Medulla oblongata (tissue), 1 donor: ENCODE data around the gene CSTF3.
"Not testable (repeated sequence)": the region's sequence is repeated elsewhere in the genome, so short reads cannot be mapped to it uniquely, and the experiment has no call there.

ENCODE experiments used
- DNase-seq: peaks from one replicate; pipeline ENCODE4 v3.0.0-alpha.2; 2015; ENCODE audit errors: extremely low spot score

The CSTF3 gene

DNA sequence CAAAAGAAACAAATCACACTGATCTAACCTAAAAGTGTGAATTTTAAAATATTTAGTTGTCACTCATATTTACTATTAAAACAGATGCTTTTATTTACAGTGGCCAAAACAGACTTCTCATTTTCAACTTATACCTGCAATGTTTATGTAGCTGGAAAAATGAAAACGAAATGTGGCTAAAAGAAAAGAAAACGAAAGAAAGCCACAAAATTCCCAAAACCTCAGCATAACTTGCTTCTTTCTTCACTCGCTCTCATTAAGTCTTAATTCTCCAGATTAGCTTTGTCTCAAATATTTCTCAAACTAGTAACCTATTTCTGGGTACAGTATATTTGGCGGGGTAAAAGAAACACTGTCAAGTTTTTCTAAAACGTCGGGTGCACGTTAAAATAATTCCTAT lies 693 bp downstream of the CSTF3 start:
- DNase-seq, result no peak

DNA sequence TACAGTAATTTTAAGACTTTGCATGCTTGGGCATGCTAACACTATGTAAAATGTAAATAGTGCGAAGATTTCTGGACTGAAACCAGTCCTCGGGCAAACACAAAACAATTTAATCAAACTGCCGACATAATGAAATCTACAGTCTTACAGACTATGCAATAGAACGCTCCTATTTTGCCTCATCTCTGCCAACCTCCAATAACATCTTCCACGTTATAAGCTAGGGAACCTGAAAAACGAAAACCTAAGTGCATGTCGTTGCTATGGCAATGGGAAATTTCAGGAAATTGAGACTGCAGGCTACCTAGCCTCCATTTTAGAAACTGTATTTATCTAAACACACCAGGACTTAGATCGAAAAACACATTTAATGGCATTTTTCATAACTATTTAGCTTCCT lies 1.1 kb downstream of the CSTF3 start:
- DNase-seq, result no peak

DNA sequence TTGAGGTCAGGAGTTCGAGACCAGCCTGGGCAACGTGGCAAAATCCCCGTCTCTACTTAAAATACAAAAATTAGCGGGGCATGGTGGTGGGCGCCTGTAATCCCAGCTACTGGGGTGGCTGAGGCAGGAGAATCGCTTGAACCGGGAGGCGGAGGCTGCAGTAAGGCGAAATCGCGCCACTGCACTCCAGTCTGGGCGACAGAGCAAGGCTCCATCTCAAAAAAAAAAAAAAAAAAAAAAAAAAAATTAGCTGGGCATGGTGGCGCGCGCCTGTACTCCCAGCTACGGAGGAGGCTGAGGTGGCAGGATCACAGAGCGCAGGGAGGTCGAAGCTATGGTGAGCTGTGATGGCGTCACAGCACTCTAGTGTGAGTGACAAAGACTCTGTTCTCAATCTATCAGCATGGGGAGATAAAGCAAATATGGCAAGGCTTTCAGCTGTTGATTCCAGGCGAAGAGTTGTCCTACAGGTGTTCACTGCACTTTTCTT lies 1.9 kb downstream of the CSTF3 start:
- DNase-seq, result not testable (repeated sequence)

DNA sequence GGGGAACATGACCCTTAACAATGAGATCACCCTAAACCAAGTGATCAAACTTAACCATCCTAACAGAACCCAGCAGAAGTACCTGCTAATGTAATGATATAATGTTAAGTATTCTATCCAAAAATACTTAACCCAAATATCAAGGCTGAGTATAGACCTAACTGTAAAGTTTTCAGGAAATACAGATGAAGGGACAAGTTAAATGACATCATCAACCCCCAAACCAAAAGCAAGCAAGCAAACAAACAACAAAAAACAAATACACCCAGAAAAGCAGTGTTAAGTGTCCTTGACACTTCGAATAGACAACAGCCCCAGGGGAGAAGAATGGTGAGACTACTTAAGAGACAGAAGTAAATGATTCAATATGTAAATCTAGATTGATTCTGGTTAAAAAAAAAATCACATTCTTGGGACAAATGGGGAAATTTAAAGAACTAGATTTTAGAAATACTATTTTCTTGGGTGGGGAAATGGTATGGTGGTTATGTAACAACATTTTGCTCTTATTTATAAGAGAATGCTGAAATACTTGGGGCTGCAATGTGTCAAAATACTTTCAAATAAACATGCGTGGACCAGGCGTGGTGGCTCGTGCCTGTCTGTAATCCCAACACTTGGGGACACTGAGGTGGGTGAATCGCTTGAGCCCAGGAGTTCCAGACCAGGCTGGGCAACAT lies 2.5 kb downstream of the CSTF3 start:
- DNase-seq, result no peak

DNA sequence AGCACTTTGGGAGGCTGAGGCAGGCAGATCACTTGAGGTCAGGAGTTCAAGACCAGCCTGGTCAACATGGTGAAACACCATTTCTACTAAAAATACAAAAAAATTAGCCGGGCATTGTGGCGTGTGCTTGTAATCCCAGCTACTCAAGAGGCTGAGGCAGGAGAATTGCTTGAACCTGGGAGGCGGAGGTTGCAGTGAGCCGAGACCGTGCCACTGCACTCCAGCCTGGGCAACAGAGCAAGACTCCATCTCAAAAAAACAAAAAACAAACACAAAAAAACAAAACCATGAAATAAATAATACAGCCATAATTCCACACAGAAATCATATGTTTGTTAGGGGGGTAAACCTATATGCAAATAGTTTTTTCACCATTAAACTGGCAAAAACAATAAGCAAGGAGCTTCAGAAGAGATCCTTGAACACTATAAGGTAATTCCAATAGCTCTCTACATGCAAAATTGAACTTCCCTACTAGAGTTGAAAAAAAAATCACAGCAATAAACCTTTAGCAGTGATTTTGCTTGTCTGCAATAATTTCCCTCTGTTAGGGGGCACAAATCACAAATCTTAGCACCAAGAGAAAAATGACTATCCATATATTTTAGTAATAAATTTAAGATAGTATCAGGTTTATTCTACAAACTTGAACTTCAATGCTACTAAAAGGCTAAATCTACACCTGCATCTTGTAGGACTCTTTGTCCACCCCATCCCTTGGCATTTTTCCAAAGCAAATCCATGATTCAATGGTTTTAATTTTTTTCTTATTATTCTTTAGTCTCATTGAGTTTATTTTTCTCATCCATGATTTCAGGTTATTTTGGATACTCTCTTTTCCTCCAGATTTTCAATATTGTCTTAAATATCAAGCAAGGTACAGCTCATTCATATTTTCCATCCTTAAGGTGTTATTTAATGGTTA lies 3.9 kb downstream of the CSTF3 start:
- no peak for DNase-seq

DNA sequence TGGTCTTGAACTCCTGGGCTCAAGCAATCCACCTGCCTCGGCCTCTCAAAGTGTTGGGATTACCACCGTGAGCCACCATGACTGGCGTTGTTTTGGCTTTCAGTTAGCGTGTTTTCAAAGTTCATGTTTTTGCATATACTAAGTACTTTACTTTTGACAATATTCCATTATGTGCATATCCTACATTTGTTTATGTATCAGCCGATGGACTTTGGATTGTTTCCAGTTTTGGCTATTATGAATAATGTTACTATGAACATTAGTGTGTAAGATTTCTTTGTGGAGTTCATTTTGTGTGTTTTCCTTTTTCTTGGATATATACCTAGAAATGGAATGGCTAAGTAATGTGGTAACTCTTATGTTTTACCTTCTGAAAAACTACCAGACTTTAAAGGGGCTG lies 9.9 kb downstream of the CSTF3 start:
- no peak for DNase-seq

DNA sequence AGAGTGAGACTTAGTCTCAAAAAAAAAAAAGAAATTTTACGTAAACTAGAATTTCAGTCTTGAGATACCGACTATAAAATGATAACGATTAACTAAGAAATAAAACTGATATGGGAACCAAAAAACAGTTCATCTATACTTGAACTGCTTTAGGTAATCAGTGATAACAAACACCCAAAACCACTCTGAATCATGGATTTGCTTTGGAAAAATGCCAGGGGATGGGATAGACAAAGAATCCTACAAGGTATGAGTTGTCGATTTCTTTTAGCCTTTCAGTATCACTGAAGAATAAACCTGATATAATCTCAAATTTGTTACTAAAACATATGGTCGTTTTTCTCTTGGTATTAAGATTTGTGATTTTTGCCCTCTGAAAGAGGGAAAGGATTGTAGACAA lies 13.7 kb downstream of the CSTF3 start:
- no peak for DNase-seq

DNA sequence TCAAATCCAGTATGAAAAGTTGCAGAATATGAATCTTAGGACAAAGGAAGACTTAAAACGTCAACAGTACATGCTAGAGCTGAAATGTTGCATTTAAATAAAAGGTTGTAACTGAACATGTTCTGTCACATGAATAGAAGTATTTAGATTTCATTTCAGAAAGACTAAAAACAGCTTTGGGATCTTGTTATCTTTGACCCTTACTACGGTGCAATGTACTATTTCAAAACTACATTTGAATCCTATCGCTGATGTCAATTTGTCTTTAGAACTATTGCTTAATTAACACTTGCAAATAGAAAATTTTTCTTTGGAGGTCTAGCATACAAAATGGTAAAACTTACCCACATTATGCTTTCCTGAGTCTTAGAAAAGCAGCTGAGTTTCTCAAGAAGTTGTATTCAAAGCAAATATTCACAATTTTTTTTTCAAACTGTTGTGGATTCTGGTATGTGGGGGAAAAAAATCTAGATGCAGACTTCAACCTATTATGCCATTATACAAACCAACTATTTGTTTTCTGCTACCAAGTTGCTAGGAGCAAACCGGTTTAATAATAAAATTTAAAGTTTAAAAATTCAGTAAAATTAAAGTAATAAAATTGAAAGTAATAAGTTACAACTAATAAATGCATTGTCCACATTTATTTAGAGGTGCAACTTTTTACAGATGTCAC lies 25.4 kb downstream of the CSTF3 start:
- DNase-seq, result no peak

DNA sequence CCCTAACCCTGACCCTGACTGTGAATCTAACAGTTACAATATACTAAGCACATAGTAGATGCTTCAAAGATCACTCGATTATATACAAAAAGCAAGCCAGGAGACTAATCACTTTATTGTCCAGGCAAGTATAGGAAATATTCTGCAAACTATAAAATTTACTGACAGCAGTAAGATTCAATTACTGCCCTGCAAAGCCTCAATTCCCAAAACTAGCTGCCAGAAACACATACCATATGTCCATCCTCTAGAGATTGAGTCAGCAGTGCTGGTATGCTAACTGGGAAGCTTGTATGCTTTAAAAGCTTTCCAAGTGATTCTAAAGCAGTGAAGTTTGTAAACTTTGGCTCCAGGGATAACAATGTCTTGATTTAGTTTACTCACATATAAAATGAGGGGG lies 26.1 kb downstream of the CSTF3 start:
- DNase-seq, result no peak

DNA sequence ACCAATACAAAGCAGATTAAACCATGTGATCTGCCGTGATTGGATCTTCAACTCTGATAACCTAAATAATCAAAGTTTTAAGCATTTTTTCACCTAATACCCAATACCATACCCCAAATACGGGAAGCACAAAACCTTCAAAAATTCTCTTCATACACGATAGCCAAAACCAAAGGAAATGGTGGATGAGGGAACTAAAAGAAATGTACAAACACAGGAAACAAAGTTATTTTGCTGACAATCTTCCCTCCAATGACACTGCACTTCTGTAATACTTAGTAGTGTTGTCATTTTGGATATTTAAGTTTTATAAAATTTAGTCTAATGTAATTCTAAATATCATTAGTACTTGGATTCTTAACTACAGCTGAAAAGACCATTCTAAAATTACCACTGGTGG lies 27.0 kb downstream of the CSTF3 start:
- no peak for DNase-seq

DNA sequence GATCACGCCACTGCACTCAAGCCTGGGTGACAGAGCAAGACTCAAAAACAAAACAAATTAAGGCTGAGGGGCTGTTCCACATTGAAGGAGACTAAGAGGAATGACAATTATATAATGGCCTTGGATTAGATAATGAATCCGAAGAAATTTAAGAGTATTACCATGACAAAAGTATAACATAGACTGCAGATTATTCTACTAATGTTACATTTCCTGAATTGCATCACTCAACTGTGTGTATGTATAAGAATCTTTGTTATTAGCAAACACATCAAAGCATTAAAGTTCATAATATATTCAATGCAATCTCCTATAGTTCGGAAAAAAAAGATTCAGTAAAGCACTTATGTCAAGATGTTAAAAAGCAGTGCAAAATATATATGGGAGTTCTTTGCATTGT lies 27.5 kb downstream of the CSTF3 start:
- DNase-seq, result no peak

DNA sequence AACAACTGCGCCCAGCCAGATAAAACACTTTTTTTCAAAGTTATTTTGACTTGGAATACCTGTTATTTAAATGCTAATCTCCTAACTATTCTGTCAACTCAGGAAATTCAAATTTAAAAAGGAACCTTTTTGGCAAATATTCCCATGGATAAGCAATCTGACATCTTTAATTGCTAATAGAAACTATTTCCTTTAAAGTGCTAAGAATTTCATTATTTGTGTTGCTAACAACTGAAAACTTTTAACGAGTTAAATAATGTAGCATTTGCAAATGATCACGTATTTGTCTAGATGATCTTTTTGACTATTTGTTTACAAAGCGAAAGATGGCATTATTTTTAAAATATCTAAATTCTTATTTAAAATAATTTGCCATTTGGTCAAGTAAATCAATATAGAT lies 28.8 kb downstream of the CSTF3 start:
- DNase-seq, result no peak

DNA sequence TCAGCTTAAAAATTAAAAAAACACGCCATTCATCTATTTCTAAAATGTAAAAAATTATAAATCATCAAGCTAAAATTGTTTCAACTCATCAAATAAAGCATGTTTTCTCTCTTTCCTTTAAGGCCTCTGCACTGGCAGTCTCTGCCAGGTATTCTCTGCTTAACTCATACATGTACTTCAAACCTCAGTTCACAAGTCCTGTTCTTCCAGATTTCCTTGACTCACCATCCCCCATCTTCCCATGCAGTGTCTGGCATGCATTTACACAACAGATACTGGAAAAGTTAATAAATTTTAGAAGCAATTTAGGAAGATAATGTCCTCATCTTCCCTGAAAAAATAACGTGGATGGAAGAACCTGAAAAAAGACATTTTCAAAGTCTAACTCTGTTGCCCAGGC lies 32.5 kb downstream of the CSTF3 start:
- no peak for DNase-seq

DNA sequence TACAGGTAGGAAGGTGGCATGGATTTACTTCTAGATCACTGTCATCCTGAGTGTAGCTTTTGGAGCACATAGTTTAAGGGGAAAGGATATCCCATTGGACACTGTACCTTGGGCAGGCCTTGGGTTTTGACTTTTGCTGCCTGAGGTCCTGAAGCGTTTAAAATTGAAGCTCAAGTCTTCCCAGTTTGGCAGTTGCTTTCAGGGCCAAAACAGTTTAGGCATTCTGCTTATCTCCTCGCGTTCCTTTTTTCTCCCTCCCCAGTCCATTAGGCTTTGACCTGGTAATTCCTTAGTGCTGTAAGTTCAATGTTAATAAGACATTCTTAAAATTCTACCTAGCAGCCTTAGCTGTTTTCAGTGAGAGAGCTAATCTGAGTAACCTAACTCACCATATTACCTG lies 35.7 kb downstream of the CSTF3 start:
- no peak for DNase-seq

DNA sequence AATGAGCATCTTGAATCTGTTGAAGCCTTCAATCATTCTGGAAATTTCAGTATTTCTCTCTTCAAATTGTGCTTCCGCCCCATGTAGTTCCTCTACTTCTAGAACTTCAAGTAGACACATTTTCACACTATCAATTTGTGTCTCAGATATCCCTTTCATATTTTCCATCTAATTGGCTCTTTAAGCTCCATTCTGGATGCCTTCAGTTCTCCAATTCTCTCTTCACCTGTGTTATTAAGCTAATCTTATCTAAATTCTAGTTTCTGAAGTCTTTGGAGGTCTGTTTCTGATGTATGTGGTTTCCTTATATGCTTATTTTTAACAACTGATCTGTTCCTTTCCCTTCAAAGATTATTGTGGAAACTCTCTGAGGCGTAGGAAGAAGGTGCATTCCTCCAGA lies 36.3 kb downstream of the CSTF3 start:
- DNase-seq, result no peak

DNA sequence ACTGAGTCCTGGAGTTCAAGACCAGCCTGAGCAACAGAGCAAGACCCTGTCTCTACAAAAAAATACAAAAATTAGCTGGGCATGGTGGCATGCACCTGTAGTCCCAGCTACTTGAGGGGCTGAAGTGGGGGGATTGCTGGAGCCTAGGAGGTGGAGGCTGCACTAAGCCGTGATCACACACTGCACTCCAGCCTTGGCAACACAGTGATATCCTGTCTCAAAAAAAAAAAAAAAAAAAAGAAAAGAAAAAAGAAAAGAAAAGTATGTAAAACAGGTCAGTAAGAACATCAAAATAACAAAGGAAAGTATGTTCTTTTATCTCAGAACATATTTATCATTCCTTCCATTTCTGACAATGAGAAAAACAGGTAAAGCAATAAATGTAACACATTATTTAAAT lies 38.6 kb downstream of the CSTF3 start:
- not testable (repeated sequence) for DNase-seq

DNA sequence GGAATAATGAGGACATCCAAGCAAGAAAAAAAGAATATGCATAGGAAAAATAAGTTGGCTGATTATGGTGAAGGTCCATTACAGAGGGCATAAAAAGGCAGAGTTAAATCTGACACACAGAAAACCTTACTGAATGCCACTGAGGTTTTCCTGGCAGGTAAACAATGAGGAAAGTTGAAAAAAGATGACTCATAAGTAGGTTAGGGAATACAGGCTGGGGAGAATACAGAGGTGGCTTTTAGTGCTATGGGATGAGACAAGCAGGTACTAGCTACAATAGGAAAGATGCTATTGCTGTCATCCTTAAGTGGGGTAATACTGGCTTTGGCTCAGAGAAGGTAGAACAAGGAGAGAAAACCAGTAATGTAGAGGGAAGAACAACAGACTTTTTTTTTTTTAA lies 44.7 kb downstream of the CSTF3 start:
- DNase-seq, result no peak

DNA sequence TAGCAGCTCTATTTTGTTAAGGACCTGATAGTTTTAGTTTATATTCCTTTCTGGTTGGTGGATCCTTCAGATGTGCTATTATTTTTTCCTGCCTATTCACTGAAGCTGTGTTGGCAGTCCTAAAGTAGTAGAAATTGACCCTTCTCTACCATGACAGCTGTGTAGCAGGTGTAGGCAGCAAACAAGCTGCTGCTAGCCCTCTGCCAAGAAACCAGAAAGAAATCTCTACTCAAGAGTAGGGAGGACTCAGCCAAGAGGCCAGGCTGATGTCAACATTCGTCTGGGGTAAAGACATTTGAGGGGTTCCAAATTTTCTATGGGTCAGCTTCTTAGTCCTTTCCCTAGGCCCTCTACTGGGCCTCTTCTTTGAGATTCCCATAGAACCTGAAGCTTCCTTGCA lies 51.2 kb downstream of the CSTF3 start:
- no peak for DNase-seq

DNA sequence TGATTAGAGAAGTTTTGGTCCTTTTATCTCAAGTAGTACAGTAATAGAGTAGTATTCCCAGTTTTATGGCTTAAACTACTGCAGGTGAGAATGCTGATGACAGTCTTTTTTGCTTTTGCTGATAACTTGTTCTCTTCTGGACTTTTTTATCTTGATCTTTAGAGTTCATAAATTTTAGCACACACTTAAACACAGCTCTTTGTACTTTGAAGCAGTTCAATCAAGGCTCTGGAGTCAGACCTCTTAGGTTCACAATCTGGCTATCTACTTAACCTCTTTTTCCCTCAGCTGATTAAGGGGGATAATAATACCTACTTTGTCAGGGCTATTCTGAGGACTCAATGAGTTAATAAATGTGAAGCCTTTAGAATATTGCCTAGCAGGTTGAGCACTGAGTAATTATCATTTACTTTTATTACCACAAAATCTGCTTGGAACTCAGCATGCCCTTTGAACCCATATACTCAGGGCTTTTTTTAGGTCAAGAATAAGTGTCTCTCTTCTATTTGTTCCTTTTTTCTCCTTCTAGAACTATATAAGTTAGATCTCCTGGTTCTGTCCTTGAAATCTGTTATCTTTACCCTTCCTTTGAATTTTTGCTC lies 51.9 kb downstream of the CSTF3 start:
- DNase-seq, result no peak

DNA sequence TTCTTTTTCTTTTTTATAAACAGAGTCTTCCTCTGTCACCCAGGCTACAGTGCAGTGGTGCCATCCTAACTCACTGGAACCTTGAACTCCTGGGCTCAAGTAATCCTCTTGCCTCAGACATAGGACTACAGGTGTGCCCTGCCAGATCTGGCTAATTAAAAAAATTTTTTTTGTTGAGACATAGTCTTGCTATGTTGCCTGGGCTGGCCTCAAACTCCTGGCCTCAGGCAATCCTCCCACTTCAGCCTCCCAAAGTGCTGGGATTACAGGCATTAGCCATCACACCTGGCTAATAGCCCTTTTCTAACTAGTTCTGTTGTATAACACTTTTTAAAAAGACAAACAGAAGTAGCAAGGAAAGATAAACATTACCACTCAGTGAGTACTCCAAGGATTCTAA lies 57.4 kb downstream of the CSTF3 start:
- DNase-seq, result no peak

DNA sequence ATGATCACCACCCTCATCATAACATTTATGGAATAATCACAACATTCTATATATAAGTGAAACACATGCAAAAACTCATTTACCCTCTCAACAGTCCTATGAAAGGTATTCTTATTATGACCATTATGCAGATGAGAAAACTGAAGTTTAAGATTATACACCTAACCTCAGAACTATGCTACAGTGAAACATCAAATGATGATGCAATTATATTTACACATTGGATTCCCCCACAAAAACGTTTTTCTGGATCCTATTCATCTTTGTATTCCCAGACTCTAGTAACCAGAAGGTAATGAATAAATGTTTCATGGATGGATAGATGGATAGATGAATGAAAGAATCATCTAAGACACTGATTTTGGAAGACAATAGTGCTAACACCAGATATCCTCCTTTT lies 67.1 kb downstream of the CSTF3 start:
- no peak for DNase-seq

DNA sequence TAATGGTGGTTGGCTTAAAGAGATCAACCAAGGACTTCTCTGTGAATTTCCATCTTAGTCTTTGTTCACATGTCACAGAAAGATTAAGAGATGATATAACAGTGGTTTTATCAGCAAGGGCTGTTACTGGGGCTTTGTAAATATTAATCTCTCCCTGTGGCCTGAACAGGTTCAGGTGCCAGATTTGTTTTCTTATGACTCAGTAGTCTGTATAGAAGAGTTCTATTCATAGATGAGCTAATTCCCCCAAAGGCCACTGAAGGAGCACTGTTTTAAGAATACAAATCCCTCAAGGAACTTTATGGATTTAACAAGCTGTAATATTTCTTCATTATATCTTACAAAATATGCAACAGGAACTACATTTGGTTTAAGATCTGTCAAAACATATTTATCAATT lies 71.5 kb downstream of the CSTF3 start:
- no peak for DNase-seq
